PC-9 (cell line): Measurements from ENCODE around the gene PLB1.

Experiments used
- EZH2 ChIP-seq: fragments of 200-600 bp; sonication (generic); IDR thresholded peaks from 2 replicates; pipeline ENCODE4 v1.8.0; 2017; ENCODE audit warnings: antibody characterized with exemption, low read depth
- TF ChIP-seq, protein P1 (sequence below): fragments of 200-600 bp; sonication (generic); conservative IDR thresholded peaks from 2 replicates; pipeline ENCODE4 v1.6.1; 2017; ENCODE audit warnings: mixed run types, antibody characterized with exemption, mild to moderate bottlenecking, moderate library complexity

DNA sequence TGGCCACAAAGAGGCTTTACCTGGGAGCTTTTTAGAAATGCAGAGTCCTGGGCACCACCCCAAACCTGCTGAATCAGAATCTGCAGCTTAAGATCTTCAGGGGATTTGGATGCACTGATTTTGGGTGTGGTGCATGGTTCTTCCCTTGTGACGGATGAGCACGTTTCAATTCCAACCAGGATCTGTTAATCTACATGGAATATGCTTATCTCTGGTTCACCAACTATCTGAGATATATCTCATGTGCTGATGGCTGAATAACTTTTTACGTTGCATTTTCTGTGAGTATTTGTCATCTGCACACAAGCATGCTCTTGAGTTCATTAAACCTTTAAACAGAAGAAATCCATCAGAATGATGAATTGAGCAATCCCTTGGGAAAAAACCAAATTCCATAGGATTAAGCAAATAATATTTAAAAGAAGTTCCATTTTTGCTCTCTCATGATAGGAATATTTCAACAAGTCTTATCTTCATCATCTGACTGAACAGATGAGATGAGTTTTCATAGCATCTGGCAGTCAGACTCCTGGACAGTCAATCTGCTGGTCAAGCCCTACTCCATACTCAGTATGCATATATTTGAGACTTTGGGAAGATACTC is 120.6 kb downstream of the PLB1 start:
- TF ChIP-seq, protein P1, sequence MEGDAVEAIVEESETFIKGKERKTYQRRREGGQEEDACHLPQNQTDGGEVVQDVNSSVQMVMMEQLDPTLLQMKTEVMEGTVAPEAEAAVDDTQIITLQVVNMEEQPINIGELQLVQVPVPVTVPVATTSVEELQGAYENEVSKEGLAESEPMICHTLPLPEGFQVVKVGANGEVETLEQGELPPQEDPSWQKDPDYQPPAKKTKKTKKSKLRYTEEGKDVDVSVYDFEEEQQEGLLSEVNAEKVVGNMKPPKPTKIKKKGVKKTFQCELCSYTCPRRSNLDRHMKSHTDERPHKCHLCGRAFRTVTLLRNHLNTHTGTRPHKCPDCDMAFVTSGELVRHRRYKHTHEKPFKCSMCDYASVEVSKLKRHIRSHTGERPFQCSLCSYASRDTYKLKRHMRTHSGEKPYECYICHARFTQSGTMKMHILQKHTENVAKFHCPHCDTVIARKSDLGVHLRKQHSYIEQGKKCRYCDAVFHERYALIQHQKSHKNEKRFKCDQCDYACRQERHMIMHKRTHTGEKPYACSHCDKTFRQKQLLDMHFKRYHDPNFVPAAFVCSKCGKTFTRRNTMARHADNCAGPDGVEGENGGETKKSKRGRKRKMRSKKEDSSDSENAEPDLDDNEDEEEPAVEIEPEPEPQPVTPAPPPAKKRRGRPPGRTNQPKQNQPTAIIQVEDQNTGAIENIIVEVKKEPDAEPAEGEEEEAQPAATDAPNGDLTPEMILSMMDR = no peak
- no peak for TF ChIP-seq EZH2
